T-helper 1 cell (primary cell): Measurements from ENCODE around the gene FERMT3.

Source experiments
- DNase-seq, 5 donors: peaks; one replicate each; pipeline ENCODE4 v3.0.0-alpha.2; 2012 to 2020

Gene FERMT3

DNA sequence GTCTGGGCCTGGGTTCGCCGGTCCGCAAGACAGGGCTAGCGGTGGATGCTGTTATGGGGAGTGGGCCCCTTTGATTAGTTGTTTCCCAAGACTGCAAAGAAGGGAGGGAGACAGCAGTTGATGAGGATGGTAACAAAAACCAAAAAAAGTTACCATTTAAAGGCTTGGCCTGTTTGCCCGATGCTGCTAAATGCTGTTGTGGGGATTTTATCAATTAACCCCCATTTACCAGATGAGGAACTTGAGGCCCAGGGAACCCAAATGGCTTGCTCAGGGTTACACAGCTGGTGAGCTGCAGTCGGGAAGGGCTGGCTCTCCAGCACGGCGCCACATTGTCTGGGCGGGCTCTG, 16.1 kb downstream of the FERMT3 start:
- DNase-seq, result no peak

DNA sequence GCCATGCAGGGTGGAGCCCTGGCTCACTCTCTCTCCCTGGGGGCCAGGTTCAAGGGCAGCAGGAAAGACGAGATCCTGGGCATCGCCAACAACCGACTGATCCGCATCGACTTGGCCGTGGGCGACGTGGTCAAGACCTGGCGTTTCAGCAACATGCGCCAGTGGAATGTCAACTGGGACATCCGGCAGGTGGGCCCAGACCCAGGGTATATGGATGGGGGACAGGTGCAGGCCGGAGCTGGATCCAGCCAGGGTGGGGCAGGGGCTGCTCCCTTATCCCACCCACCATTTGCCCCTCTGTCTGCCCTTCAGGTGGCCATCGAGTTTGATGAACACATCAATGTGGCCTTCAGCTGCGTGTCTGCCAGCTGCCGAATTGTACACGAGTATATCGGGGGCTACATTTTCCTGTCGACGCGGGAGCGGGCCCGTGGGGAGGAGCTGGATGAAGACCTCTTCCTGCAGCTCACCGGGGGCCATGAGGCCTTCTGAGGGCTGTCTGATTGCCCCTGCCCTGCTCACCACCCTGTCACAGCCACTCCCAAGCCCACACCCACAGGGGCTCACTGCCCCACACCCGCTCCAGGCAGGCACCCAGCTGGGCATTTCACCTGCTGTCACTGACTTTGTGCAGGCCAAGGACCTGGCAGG, 16.6 kb downstream of the FERMT3 start:
- no peak for DNase-seq

DNA sequence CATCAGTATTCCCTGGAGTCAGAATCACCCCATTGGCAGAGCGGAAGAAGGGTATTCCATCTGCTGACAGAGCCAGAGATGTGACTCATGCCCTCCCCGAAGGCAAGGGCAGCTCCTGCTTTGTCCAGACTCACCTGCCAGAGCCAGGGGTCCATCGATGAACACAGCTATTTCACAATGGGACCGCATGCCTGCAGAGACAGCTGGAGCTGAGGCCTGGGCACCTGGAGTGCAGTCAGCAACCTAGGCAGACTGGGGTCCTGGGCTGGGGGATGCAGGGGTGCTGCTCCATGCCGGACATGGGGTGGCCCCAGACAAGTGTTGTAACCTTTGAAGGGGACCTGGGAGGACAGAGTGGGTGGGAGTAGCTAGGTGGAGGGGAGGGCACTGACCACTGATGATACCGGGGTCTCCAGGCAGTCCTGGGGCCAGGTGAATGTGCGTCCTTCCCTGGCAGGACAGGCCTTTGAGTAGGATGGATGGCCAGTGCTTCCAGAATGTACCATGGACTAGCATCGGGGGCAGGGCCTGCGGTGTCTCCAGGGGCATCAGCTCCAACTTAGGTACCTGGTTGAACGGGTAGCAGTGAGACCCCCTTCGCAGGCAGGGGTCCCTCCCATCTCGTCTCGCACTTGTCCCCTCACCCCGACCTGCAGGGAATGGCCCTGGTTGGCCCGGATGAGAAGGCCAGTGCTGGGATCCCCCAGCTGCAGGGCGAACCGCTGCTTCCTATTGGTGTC, 17.8 kb downstream of the FERMT3 start:
- no peak for DNase-seq

DNA sequence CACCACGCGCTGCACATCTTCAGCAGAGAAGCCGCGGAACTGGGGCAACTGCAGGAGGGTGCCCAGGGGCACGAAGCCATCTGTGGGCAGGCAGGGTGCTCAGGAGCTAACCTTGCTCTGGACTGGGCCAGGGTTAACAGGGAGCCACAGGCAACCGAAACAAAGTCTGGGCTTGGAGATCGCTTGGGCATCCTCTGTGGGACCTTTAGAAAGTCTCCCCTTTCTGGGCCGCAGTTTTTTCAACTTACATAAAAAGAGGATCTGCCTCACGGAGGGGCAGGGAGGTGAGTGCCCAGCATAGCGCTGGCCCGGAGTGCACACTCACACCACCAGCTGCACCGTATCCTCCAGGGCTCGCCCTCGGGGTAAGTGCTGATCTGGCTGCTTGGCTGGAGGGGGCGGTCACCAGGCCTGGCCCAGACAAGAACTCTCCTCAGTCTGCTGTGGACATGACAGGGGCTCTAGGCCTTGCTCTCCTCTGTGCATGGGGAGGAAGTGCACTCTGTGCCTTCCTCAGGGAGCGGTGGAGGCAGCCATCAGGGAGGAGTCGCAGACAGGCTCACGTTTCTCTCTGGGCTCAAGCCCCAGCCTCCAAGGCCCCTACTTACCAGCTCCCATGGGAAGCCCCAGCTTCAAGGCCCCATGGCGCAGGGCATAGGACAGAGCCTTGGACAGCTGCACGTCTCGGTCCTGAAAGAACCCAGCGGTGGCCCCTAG, 18.5 kb downstream of the FERMT3 start:
- DNase-seq, result no peak

DNA sequence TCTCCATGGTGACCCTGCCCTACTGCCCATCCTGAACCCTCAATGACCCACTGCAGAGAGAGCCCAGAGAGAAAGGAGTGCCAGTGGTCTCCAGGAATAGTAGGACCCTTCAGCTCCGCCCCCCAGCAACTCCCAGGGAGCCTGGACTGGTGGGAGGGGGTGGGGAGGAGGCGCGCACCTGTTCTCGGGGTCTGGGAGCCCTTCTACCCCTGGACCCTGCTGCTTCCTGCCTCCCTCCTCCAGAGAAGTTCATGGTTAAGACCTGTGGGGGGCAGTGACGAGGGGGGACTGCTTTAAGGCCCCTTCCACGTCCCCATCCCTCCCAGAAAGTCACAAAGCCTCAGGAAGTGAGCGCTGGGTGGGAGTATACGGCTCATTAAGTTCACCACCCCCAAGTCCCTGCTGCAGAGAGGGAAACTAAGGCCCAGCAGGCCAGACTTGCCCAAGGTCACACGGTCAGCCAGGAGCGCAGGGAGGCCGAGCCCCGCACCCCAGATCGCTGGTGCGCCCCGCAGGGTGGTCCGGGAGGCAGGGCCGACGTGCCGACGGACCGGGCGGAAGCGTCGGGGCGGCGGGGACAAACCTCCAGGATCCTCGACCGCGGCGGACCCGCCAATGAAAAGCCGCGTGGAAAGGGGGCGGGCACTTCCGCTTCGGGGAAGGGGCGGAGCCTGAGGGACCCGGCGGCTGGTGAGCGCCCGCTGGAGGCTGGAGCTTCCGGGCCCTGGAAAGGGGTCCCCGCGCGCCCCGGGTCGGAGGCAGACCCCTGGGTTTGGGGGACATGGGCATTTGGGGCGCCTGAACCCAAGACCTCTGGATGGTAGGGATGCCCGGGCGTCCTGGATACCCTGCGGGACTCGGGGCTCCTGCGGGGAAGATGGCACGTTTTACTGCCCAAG, 19.3 kb downstream of the FERMT3 start, which contains the start of the genes NUDT22 and TRPT1:
TSS of gene NUDT22 (plus strand) at position 667 of the 899 bp plus-strand sequence. CDS start 379 bp downstream, outside the sequence.
TSS of gene TRPT1 (minus strand) at position 579 of the 899 bp plus-strand sequence. CDS start at position 253, 326 bp downstream.
- DNase-seq, result peak; percentile 75 to 90 (median 86)

DNA sequence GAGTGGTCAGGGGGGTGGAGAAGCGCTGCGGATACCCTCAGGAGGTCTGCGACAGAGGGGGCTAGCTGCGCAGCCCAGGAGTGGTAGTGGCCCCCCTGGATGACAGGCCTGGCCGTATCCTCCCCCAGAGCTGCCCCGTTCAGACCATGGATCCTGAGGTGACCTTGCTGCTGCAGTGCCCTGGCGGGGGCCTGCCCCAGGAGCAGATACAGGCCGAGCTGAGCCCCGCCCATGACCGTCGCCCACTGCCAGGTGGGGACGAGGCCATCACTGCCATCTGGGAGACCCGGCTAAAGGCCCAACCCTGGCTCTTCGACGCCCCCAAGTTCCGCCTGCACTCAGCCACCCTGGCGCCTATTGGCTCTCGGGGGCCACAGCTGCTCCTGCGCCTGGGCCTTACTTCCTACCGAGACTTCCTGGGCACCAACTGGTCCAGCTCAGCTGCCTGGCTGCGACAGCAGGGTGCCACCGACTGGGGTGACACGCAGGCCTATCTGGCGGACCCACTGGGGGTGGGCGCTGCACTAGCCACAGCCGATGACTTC, 20.1 kb downstream of the FERMT3 start:
- DNase-seq, result peak in 2 of 5 donors; percentile 56 to 78

DNA sequence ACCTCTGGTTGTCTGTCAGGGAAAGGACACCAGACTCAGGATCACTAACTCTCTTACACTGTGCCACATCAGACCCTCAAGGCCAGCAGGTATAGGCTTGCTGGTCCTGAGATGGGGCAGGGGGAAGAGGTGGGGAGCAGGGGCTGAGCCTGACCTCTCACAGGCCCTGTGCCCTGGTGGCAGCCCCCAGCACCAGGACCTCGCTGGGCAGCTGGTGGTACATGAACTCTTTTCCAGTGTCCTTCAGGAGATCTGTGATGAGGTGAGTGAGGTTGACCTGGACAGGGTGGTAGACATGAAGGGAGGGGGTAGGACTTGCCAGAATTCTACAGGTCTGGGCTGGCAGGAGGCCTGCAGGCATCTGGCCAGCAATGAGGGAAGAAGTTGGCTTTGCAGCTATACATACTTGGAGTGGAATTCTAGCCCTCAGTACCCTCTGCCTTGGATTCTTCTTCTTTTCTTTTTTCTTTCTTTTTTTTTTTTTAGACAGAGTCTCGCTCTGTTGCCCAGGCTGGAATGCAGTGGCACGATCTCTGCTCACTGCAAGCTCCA, 21.0 kb downstream of the FERMT3 start:
- no peak for DNase-seq

DNA sequence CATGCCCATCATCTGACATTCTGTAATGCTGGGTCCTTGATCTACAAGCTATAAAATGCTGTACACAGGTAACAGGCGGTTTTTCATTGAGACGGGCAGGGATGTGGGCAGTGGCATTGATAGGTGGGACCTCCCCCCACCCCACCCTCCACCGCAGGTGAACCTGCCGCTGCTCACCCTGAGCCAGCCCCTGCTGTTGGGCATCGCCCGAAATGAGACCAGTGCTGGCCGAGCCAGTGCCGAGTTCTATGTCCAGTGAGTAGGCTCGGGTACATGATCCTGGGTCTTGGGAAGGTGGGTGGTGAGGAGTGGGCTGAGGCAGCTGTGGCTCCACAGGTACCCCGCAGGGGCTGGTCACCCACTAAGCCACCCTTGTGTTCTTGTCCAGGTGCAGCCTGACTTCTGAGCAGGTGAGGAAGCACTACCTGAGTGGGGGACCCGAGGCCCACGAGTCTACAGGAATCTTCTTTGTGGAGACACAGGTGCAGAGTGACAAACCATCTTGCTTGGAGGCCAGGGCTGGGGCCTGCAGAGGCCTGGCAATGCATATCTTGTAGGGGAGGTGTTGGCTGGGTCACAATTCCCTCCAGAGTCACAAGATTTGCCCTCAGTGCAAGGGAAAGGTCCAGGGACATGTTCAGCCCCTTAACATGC, 22.7 kb downstream of the FERMT3 start:
- no peak for DNase-seq

DNA sequence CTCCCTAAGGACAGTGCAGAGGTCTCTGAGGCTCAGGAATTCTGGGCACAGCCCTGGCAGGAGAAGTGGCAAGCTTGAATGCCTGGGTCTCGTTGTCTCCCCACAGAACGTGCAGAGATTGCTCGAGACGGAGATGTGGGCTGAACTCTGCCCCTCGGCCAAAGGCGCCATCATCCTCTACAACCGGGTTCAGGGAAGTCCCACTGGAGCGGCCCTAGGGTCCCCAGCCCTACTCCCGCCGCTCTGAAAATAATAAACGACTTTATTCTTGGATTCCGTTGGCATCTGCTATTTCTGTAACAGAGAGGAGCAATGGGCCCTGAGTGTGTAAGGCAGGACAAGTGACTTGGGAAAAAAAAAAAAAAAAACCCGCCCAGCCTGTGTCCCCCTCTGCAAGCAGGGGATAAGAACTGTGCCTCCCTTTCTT, 23.2 kb downstream of the FERMT3 start:
- no peak for DNase-seq

DNA sequence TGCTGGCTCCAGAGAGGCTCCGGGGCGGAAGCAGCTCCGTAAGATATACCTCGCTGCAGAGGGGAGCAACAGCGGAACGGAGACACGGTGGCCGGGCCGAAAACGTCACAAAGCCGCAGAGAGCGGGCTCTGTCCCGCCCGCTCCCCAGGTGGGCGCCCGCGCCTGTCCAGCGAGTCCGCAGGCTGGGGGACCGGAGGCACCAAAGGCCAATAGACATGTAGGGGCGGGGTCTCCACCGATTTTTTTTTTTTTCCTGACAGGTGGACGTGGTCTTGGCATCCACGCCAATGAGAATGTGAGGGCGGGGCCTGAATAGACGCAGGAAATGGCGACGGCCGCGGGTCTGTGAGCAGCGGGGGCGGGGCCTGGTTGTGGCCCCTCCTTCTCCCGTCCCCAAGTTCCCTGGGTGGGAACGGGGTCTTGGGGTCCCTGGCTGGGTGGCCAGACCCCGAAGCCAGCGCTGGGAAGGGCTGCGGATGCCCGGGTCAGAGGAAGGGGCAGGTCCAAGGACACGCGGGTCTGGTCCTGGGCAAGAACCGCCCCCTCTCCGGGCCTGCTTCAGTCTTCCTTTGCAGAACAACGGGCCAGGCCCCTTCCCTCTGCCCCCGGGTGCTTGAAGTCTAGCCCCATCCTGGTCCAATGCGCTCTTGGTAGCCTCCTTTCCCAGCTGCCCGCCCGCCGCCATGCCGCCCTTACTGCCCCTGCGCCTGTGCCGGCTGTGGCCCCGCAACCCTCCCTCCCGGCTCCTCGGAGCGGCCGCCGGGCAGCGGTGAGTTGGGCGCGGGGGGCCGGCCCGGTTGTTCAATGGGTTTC, 23.9 kb downstream of the FERMT3 start, which contains the start of gene DNAJC4:
TSS of gene DNAJC4 (plus strand) at position 378 of the 814 bp plus-strand sequence. CDS start at position 685, 307 bp downstream.
- DNase-seq, result peak; percentile 79 to 92 (median 84)

DNA sequence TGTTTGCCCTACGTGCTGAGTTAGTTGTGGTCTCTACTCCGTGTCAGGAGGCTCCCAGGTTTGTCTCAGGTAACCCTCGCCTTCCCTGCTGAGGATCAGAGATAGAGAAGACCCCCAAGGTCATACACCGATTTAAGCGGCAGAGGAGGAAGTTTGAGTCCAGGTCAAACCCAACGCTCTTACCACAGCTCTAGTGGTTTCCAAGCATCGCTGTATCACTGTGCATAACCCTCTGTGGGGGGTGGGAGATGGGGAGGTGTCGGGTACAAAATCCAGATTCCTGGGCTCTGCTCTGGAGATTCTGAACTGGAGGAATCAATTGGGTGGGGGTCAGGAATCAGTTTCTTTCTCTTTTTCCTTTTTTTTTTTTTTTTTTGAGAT, 24.5 kb downstream of the FERMT3 start:
- no peak for DNase-seq

DNA sequence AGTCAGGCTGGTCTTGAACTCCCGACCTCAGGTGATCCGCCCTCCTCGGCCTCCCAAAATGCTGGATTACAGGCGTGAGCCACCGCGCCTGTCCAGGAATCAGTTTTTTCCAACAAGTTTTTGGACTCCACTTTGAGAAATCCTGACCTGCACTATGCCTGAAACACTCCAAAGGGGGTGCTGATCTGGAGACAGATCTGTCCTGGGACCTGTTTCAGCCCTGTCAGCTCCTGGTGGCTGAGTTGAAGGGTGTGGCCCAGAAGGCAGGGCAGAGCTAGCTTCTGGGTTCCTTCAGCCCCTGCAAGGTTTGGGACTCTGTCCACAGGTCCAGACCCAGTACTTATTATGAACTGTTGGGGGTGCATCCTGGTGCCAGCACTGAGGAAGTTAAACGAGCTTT, 25.0 kb downstream of the FERMT3 start:
- DNase-seq, result no peak

DNA sequence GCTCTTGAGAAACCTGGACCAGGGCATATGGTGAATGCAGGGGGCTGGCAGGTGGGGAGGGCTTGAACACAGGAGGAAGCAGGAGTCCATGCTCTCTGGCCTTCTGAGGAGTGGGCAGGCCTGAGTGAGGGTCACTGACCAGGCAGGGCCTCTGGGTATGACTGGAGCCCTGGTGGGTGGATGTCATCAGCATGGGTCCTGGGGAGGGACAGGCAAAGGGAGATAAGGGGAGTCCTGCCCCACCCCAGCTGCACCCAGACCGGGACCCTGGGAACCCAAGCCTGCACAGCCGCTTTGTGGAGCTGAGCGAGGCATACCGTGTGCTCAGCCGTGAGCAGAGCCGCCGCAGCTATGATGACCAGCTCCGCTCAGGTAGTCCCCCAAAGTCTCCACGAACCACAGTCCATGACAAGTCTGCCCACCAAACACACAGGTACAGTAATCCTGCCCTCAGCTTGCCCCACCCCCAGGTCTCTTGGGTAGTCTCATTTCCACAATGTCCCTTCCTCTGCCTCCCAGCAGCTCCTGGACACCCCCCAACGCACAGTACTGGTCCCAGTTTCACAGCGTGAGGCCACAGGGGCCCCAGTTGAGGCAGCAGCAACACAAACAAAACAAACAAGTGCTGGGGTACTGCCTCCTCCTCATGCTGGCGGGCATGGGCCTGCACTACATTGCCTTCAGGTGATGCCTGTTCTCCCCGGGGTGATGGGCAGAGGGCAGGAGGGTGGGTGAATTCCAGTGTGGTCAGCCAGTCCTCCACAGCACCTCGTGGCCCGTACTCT, 25.9 kb downstream of the FERMT3 start:
- DNase-seq, result no peak

DNA sequence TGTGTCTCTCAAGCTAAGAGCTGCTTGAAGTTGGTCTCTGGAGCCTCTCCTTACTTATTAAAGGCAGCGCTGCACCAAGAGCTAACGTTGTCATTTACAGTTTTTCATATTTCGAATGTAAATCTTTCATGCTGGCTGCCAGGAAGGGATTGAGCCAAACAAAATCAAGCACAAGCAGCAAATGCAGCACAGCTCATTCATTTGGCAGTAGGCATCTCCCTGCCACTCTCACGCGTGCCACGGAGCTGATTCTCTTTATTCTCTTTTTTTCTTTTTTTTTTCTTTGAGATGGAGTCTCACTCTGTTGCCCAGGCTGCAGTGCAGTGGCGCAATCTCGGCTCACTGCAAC, 26.4 kb downstream of the FERMT3 start:
- DNase-seq, result no peak

DNA sequence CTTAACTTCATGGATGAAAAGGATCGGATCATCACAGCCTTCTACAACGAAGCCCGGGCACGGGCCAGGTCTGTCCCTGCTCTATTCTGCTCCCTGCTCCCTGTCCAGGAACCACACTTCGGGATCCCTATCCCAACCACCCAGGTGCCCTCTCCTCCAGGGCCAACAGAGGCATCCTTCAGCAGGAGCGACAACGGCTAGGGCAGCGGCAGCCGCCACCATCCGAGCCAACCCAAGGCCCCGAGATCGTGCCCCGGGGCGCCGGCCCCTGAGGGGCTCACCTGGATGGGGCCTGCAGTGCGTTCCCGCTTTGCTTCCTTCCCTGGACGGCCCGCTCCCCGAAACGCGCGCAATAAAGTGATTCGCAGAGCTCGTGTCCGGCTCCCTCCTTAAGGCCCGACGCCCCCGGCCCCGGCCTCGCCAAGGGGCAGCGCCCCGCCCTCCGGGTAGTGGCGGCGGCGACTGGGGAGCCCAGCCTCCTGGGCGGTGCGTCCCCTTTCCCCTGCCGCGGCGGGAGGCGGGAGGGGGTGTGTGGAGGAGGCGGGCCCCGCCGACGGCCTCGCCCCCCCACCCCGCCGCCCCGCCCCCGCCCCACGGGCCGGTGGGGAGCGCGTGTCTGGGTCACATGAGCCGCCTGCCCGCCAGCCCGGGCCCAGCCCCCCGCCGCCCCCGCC, 27.5 kb downstream of the FERMT3 start, which contains the start of gene VEGFB:
TSS of gene VEGFB (plus strand) at position 672 of the 674 bp plus-strand sequence. CDS start 250 bp downstream, outside the sequence.
- peak; percentile 60 to 78 (median 61) for DNase-seq

DNA sequence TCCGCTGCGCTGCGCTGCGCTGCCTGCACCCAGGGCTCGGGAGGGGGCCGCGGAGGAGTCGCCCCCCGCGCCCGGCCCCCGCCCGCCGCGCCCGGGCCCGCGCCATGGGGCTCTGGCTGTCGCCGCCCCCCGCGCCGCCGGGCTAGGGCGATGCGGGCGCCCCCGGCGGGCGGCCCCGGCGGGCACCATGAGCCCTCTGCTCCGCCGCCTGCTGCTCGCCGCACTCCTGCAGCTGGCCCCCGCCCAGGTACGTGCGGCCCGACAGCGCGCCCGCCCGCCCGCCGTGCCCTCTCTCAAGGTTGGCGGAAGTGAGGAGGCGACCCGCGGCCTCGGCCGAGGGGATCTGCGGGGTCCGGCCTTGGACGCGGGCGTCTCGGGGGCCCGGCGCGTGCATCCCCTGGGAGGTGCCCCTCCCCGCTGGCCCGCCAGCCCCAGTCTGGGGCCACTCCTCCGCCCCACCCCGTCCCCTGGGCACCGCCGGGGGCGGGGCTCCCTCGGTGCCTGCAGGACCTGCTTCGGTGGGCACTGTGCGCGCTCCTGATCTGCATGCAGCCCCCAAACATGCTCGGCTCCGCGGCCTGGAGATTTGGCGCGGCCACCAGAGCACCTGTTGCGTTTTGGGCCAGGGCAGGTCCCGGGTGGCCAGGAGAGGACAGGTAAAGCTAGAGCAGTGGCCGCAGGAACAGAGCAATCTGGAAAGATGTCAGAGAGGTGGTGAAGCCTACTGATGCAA, 28.3 kb downstream of the FERMT3 start:
- peak in 2 of 5 donors; percentile 42 to 68 for DNase-seq

DNA sequence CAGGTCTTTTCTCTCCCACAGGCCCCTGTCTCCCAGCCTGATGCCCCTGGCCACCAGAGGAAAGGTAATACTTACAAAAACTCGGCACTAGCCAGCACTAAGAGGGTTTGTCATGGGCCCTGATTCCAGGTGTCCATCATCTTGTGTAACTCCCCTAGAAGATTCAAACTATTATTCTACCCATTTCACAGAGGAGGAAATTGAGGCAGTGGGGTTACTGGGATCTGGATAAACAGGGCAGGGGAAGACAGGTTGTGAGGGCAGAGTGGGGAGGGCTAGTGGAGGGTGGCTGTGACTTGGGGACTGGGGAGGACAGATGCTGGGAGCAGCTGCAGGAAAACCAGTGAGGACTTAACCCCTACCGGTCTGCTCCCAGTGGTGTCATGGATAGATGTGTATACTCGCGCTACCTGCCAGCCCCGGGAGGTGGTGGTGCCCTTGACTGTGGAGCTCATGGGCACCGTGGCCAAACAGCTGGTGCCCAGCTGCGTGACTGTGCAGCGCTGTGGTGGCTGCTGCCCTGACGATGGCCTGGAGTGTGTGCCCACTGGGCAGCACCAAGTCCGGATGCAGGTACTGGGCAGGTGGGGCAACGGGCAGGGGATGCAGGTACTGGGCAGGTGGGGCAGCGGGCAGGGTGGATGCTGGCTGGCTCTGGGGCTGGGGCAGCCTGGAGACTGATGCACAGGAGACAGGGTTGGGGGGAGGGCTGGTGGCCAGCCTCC, 29.1 kb downstream of the FERMT3 start:
- DNase-seq, result no peak
